ENCODE data around the gene THPO.

The THPO gene

DNA sequence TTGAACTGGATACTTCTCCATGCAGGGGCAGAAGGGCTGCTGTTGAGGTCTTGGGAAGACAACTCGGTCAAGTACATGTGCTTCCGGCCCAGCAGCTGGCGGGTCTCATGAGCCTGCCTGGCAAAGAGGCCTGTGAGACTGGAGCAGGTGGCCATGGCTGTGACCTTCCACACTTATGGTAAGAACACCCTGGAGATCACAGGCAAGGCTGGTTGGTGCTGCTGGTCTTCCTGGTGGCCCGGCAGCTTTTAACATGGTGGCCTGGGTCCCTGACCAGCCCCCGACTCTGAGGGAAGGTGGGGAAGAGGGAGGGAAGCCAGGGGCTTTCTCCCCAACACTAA, 17.3 kb upstream of the THPO start:
- ChIA-PET POLR2A (no interaction called here), CTCF (no interaction called here)
- TF ChIP-seq ARNT (IDR thresholded peaks at IDR 0.05) (no peak), CTBP1 (IDR thresholded peaks at IDR 0.05; ENCODE audit: borderline replicate concordance) (no peak), ELF4 (IDR thresholded peaks at IDR 0.05) (no peak), FOXA1 (IDR thresholded peaks at IDR 0.05) (no peak), ZNF384 (IDR thresholded peaks at IDR 0.05) (no peak), FOXK2 (IDR thresholded peaks at IDR 0.05) (no peak)
- TF ChIP-seq, protein P1, sequence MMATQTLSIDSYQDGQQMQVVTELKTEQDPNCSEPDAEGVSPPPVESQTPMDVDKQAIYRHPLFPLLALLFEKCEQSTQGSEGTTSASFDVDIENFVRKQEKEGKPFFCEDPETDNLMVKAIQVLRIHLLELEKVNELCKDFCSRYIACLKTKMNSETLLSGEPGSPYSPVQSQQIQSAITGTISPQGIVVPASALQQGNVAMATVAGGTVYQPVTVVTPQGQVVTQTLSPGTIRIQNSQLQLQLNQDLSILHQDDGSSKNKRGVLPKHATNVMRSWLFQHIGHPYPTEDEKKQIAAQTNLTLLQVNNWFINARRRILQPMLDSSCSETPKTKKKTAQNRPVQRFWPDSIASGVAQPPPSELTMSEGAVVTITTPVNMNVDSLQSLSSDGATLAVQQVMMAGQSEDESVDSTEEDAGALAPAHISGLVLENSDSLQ (IDR thresholded peaks at IDR 0.05) = no peak
- no peak for DNase-seq (ENCODE audit: extremely low spot score)

DNA sequence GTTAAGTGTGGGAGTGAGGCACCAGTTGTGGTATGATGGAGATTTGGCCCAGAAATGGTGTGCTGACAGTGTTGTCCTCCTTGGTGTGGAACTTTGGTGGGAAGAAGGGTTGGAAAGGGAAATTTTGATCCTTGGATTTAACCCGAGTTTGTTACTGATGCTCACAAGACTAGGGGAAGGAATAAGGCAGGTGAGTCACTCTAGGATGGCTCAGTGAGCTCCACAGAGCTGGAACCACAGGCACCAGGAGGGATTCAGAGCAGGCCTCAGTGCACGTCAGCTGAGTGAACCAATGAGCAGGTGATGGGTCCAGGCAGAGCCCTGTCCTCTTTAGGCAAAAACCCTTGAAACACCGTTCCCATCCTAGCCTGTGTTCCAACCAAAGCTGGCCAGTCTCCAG, 13.3 kb upstream of the THPO start:
- POLR2A ChIA-PET = no interaction called here
- CTCF ChIA-PET = no interaction called here
- DNase-seq (ENCODE audit: extremely low spot score) = no peak

DNA sequence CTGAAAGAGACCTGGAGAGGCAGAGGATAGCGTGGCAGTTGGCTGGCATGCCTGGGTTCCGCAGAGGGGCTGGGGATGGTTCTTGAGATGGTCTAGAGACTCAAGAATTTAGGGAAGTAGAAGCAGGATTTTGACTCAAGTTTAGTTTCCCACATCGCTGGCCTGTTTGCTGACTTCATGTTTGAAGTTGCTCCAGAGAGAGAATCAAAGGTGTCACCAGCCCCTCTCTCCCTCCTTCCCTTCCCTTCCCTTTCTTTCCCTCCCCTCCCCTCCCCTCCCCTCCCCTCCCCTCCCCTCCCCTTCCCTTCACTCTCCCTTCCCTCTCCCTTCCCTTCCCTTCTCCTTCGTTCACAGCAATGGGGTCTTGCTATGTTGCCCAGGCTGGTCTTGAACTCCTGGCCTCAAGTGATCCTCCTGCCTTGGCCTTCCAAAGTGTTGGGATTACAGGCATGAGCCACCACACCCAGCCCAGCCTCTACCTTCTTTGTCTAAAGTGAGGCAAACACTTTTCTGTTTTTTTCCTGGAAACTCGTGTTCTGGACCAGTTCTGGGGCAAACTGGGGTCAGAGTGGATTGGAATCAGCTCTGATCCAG, 12.0 kb upstream of the THPO start:
- POLR2A ChIA-PET = interaction anchor here (1.1 kb wide), 1 partner anchor 18 kb away, joined by 3 read pairs; no protein-coding TSS in a partner anchor
- CTCF ChIA-PET = no interaction called here
- DNase-seq (ENCODE audit: extremely low spot score) = no peak
- TF ChIP-seq SP1 (IDR thresholded peaks at IDR 0.05) (no peak), BHLHE40 (IDR thresholded peaks at IDR 0.05; ENCODE audit: borderline replicate concordance) (no peak), ARNT (IDR thresholded peaks at IDR 0.05) (no peak), NFRKB (IDR thresholded peaks at IDR 0.05) (no peak), ELF4 (IDR thresholded peaks at IDR 0.05) (no peak)

More for the DNA sequence above, 13.3 kb upstream of the THPO start:
- TF ChIP-seq ELF4 (IDR thresholded peaks at IDR 0.05) = no peak
- TF ChIP-seq, protein P1 (IDR thresholded peaks at IDR 0.05) = no peak
- no peak for TF ChIP-seq SP1 (IDR thresholded peaks at IDR 0.05)
- no peak for TF ChIP-seq L3MBTL2 (conservative IDR thresholded peaks at IDR 0.05)
- TF ChIP-seq TARDBP (IDR thresholded peaks at IDR 0.05) = no peak
- no peak for TF ChIP-seq CTBP1 (IDR thresholded peaks at IDR 0.05; ENCODE audit: borderline replicate concordance)
- no peak for TF ChIP-seq FOXA1 (IDR thresholded peaks at IDR 0.05)
- TF ChIP-seq NFRKB (IDR thresholded peaks at IDR 0.05) = no peak
- no peak for TF ChIP-seq BHLHE40 (IDR thresholded peaks at IDR 0.05; ENCODE audit: borderline replicate concordance)
- no peak for TF ChIP-seq FOXM1 (IDR thresholded peaks at IDR 0.05; ENCODE audit: borderline replicate concordance)
- TF ChIP-seq ARNT (IDR thresholded peaks at IDR 0.05) = no peak
- no peak for TF ChIP-seq LEF1 (IDR thresholded peaks at IDR 0.05; ENCODE audit: borderline replicate concordance)
- TF ChIP-seq FOXK2 (IDR thresholded peaks at IDR 0.05) = no peak
- TF ChIP-seq ZNF384 (IDR thresholded peaks at IDR 0.05) = no peak
- no peak for TF ChIP-seq SUZ12 (IDR thresholded peaks at IDR 0.05)

DNA sequence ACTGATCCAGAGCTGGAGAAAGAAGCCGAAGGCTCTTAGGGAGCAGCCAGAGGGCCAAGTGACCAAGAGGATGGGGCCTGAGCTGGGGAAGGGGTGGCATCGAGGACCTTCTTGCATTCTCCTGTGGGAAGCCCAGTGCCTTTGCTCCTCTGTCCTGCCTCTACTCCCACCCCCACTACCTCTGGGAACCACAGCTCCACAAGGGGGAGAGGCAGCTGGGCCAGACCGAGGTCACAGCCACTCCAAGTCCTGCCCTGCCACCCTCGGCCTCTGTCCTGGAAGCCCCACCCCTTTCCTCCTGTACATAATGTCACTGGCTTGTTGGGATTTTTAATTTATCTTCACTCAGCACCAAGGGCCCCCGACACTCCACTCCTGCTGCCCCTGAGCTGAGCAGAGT, 11.4 kb upstream of the THPO start:
- no peak for DNase-seq (ENCODE audit: extremely low spot score)
- CTCF ChIA-PET = no interaction called here
- TF ChIP-seq LEF1 (IDR thresholded peaks at IDR 0.05; ENCODE audit: borderline replicate concordance) (no peak), NFRKB (IDR thresholded peaks at IDR 0.05) (no peak), ZNF384 (IDR thresholded peaks at IDR 0.05) (no peak), SP1 (IDR thresholded peaks at IDR 0.05) (no peak), FOXK2 (IDR thresholded peaks at IDR 0.05) (no peak), HDGF (IDR thresholded peaks at IDR 0.05; ENCODE audit: borderline replicate concordance) (no peak), CTBP1 (IDR thresholded peaks at IDR 0.05; ENCODE audit: borderline replicate concordance) (no peak)
- POLR2A ChIA-PET = no interaction called here

DNA sequence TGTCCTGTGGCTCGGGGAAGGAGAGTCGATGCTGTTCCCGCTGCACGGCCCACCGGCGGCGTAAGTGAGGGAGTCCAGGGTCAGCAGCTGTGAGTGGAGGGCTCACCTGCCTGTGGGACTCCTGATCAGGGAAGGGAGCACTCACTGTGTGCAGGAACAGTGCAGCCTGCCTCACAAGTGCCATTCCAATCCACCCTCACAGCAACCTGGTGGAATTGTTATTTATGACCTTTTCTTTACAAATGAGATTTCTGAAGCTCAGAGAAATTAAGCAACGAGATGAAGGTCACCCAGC, 10.9 kb upstream of the THPO start:
- TF ChIP-seq LEF1 (IDR thresholded peaks at IDR 0.05; ENCODE audit: borderline replicate concordance) (no peak), SUZ12 (IDR thresholded peaks at IDR 0.05) (no peak), FOXM1 (IDR thresholded peaks at IDR 0.05; ENCODE audit: borderline replicate concordance) (no peak), SP1 (IDR thresholded peaks at IDR 0.05) (no peak), FOXA1 (IDR thresholded peaks at IDR 0.05) (no peak), NFRKB (IDR thresholded peaks at IDR 0.05) (no peak), BHLHE40 (IDR thresholded peaks at IDR 0.05; ENCODE audit: borderline replicate concordance) (no peak), TARDBP (IDR thresholded peaks at IDR 0.05) (no peak), FOXK2 (IDR thresholded peaks at IDR 0.05) (no peak), ZNF384 (IDR thresholded peaks at IDR 0.05) (no peak), L3MBTL2 (conservative IDR thresholded peaks at IDR 0.05) (no peak), ELF4 (IDR thresholded peaks at IDR 0.05) (no peak), HDGF (IDR thresholded peaks at IDR 0.05; ENCODE audit: borderline replicate concordance) (no peak), ARNT (IDR thresholded peaks at IDR 0.05) (no peak)
- TF ChIP-seq, protein P1 (IDR thresholded peaks at IDR 0.05) = no peak
- DNase-seq (ENCODE audit: extremely low spot score) = no peak
- CTCF ChIA-PET = no interaction called here
- POLR2A ChIA-PET = no interaction called here

DNA sequence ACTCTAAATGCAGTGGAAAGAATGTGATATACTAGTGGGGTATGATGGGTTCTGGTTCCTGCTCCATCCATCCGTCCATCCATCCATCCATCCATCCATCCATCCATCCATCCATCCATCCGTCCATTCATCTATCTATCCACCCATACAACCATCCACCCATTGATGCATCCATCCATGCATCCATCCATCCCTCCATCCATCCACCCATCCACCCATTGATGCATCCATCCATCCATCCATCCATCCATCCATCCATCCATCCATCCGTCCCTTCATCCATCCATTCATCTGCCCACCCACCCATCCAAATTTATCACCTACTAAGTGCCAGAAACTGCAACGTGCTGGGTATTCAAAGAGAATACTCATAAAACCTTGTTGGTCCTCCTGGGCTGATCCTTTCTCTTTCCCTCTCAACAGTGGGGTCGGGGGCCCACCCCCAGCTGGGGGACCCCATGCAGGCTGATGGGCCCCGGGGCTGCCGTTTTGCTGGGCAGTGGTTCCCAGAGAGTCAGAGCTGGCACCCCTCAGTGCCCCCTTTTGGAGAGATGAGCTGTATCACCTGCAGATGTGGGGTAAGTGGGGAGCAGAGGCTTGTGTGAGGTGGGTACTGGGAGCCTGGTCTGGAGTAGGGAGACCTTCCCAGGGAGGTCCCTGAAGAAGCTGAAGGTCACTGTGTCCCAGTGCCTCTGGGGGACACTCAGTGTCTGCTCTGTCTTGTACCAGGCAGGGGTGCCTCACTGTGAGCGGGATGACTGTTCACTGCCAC, 10.3 kb upstream of the THPO start:
- DNase-seq (ENCODE audit: extremely low spot score) = no peak
- ChIA-PET POLR2A (no interaction called here), CTCF (no interaction called here)
- TF ChIP-seq HDGF (IDR thresholded peaks at IDR 0.05; ENCODE audit: borderline replicate concordance) = no peak
- TF ChIP-seq FOXA1 (IDR thresholded peaks at IDR 0.05) = no peak
